Endothelial cell (in vitro differentiated cells): ENCODE data around the gene SRP54. TPM values are rescaled to one million over a fixed set of nuclear protein-coding genes. Genes with fewer than 3 reads are reported as not detected.
A peak's percentile ranks its signal among the peaks of the same experiment; 100 is the strongest.

Experiments used
- DNase-seq: peaks from one replicate; pipeline ENCODE4 v3.0.0; 2021; ENCODE audit warnings: low spot score
- H3K27ac Mint-ChIP-seq: one replicate; pipeline ENCODE4 v1.8.0; 2021; ENCODE audit warnings: mixed read lengths, inconsistent platforms; ENCODE audit not compliant: unreplicated experiment
- H3K27me3 Mint-ChIP-seq: one replicate; pipeline ENCODE4 v1.8.0; 2021; ENCODE audit warnings: mild to moderate bottlenecking, moderate library complexity, mixed read lengths, inconsistent platforms; ENCODE audit not compliant: unreplicated experiment
- H3K36me3 Mint-ChIP-seq: one replicate; pipeline ENCODE4 v1.8.0; 2021; ENCODE audit warnings: mild to moderate bottlenecking, low read depth, mixed read lengths, inconsistent platforms; ENCODE audit not compliant: unreplicated experiment
- H3K4me1 Mint-ChIP-seq: one replicate; pipeline ENCODE4 v1.8.0; 2021; ENCODE audit warnings: mild to moderate bottlenecking, mixed read lengths, inconsistent platforms; ENCODE audit not compliant: unreplicated experiment
- H3K4me3 Mint-ChIP-seq: one replicate; pipeline ENCODE4 v1.8.0; 2021; ENCODE audit warnings: mild to moderate bottlenecking, mixed read lengths, inconsistent platforms; ENCODE audit not compliant: unreplicated experiment
- H3K9me3 Mint-ChIP-seq: one replicate; pipeline ENCODE4 v1.8.0; 2021; ENCODE audit warnings: mixed read lengths, inconsistent platforms; ENCODE audit not compliant: unreplicated experiment
- total RNA-seq: library from RNA; stranded (reverse); fragmentation: NEBNext Ultra II Directional; extraction: Animal tissue kit (Norgen Biotek cat#: 25700); gene quantifications from one replicate; pipeline ENCODE4 v1.2.1, GENCODE V29; 2021; ENCODE audit not compliant: unreplicated experiment
- TF ChIP-seq, protein P1 (sequence below): fragments of 200-600 bp; sonication (generic); IDR thresholded peaks from one replicate; pipeline ENCODE4 v1.5.0; 2021; ENCODE audit warnings: antibody characterized with exemption; ENCODE audit not compliant: unreplicated experiment

Gene SRP54
- total RNA-seq, 1 donor from 2014 or later = 47.7 TPM

- no peaks in the 10 kb centered on the region for H3K27me3 Mint-ChIP-seq
- DNase-seq = no peak
- H3K27ac Mint-ChIP-seq = peak overlapping the region; percentile 69
- no peaks in the 10 kb centered on the region for H3K9me3 Mint-ChIP-seq
- no peaks in the 10 kb centered on the region for H3K36me3 Mint-ChIP-seq
- TF ChIP-seq, protein P1, sequence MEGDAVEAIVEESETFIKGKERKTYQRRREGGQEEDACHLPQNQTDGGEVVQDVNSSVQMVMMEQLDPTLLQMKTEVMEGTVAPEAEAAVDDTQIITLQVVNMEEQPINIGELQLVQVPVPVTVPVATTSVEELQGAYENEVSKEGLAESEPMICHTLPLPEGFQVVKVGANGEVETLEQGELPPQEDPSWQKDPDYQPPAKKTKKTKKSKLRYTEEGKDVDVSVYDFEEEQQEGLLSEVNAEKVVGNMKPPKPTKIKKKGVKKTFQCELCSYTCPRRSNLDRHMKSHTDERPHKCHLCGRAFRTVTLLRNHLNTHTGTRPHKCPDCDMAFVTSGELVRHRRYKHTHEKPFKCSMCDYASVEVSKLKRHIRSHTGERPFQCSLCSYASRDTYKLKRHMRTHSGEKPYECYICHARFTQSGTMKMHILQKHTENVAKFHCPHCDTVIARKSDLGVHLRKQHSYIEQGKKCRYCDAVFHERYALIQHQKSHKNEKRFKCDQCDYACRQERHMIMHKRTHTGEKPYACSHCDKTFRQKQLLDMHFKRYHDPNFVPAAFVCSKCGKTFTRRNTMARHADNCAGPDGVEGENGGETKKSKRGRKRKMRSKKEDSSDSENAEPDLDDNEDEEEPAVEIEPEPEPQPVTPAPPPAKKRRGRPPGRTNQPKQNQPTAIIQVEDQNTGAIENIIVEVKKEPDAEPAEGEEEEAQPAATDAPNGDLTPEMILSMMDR = no peak
- H3K4me1 Mint-ChIP-seq = peaks cover 7% of the 10 kb centered on the region
- peak overlapping the region; percentile 92 for H3K4me3 Mint-ChIP-seq
Observed at GRCh38 chr14:35044939-35045797, 62.4 kb downstream of the SRP54 start.

DNA sequence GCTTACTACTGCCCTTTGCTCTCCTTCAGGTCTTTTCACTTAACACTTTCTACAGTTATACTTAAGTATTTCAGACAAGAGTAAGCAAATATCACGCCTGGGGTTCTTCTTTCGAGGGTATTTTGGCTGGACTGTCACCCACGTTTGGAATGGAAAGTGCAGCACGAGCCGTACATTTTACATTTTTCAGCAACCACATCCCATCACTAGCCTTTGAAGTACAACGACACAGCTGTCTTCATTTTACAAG is 62.9 kb downstream of the SRP54 start:
- H3K9me3 Mint-ChIP-seq = no peaks in the 10 kb centered on the region
- no peak for DNase-seq
- peak overlapping the region; percentile 69 for H3K27ac Mint-ChIP-seq
- H3K4me3 Mint-ChIP-seq = peak overlapping the region; percentile 92
- TF ChIP-seq, protein P1 = no peak
- peaks cover 7% of the 10 kb centered on the region for H3K4me1 Mint-ChIP-seq
- H3K27me3 Mint-ChIP-seq = no peaks in the 10 kb centered on the region
- no peaks in the 10 kb centered on the region for H3K36me3 Mint-ChIP-seq

GRCh38 chr14:35046048-35046750 is 63.4 kb downstream of the SRP54 start, which contains the start of gene FAM177A1:
FAM177A1 (plus strand) TSS chr14:35046272; CDS start chr14:35046464, 192 bp downstream.
- Mint-ChIP-seq H3K27ac (peak within 1 kb of the TSS; percentile 69), H3K4me1 (peaks cover 7% of the 10 kb centered on the region)

GRCh38 chr14:35046751-35047536 is 64.2 kb downstream of the SRP54 start:
- peak overlapping the region; percentile 61 for H3K27ac Mint-ChIP-seq
- peak overlapping the region; percentile 90 for H3K4me3 Mint-ChIP-seq
- H3K27me3 Mint-ChIP-seq = no peaks in the 10 kb centered on the region
- H3K36me3 Mint-ChIP-seq = no peaks in the 10 kb centered on the region
- no peaks in the 10 kb centered on the region for H3K9me3 Mint-ChIP-seq
- no peak for DNase-seq
- H3K4me1 Mint-ChIP-seq = peaks cover 7% of the 10 kb centered on the region
- TF ChIP-seq, protein P1 = no peak

More at GRCh38 chr14:35046048-35046750, 63.4 kb downstream of the SRP54 start, which contains the start of gene FAM177A1:
- Mint-ChIP-seq H3K27me3 (no peaks in the 10 kb centered on the region), H3K4me3 (peak within 1 kb of the TSS; percentile 92), H3K36me3 (no peaks in the 10 kb centered on the region), H3K9me3 (no peaks in the 10 kb centered on the region)
- TF ChIP-seq, protein P1 = no peak
- peak; percentile 89 for DNase-seq
